Measurements from ENCODE around the gene SNX10.

SNX10 gene

GRCh38 chr7:26375726-26376174 is 84.1 kb downstream of the SNX10 start:
- Histone ChIP-seq H2AFZ (ENCODE audit: low read length) (no peak overlapping the region), H4K20me1 (ENCODE audit: insufficient read depth, low read length) (no peaks in the 10 kb centered on the region), H3K4me1 (ENCODE audit: low read length) (no peaks in the 10 kb centered on the region), H3K4me3 (ENCODE audit: low read length) (peak overlapping the region; percentile 67; the same call in 1 of the 2 replicates), H3K79me2 (ENCODE audit: low read length) (no peaks in the 10 kb centered on the region), H3K9me3 (replicated peaks; ENCODE audit: insufficient read depth, low read length) (no peaks in the 10 kb centered on the region), H3K27ac (ENCODE audit: low read length) (no peak overlapping the region), H3K36me3 (replicated peaks; ENCODE audit: insufficient read depth, low read length) (no peaks in the 10 kb centered on the region), H3K27me3 (replicated peaks; ENCODE audit: insufficient read depth, low read length) (peaks cover 77% of the 10 kb centered on the region), H3K9me2 (replicated peaks; ENCODE audit: insufficient read depth, low read length) (no peaks in the 10 kb centered on the region), H3F3A (ENCODE audit: insufficient read depth, low read length) (no peaks in the 10 kb centered on the region), H3K4me2 (ENCODE audit: low read depth, low read length) (peak overlapping the region; percentile 98), H3K9ac (ENCODE audit: low read length) (no peak overlapping the region)
- no peak for DNase-seq
- TF ChIP-seq CTCF (IDR thresholded peaks at IDR 0.05; ENCODE audit: low read length) (no peak), EZH2 (optimal IDR thresholded peaks at IDR 0.05; ENCODE audit: low read depth, low read length) (no peak), EZH2phosphoT487 (IDR thresholded peaks at IDR 0.05; ENCODE audit: low read length) (no peak)

GRCh38 chr7:26376175-26376917 is 84.7 kb downstream of the SNX10 start:
- Histone ChIP-seq H3K27me3 (replicated peaks; ENCODE audit: insufficient read depth, low read length) (peaks cover 83% of the 10 kb centered on the region), H3K79me2 (ENCODE audit: low read length) (no peaks in the 10 kb centered on the region), H3K4me2 (ENCODE audit: low read depth, low read length) (peak overlapping the region; percentile 98), H3K27ac (ENCODE audit: low read length) (no peak overlapping the region), H2AFZ (ENCODE audit: low read length) (peak overlapping the region; percentile 81), H3K9me3 (replicated peaks; ENCODE audit: insufficient read depth, low read length) (no peaks in the 10 kb centered on the region), H3K9me2 (replicated peaks; ENCODE audit: insufficient read depth, low read length) (no peaks in the 10 kb centered on the region), H3K4me1 (ENCODE audit: low read length) (no peaks in the 10 kb centered on the region), H3K4me3 (ENCODE audit: low read length) (peak overlapping the region; percentile 67), H3K36me3 (replicated peaks; ENCODE audit: insufficient read depth, low read length) (no peaks in the 10 kb centered on the region), H3K9ac (ENCODE audit: low read length) (peak overlapping the region; percentile 11; the same call in 1 of the 2 replicates), H4K20me1 (ENCODE audit: insufficient read depth, low read length) (no peaks in the 10 kb centered on the region), H3F3A (ENCODE audit: insufficient read depth, low read length) (no peaks in the 10 kb centered on the region)
- TF ChIP-seq EZH2phosphoT487 (IDR thresholded peaks at IDR 0.05; ENCODE audit: low read length) (no peak), EZH2 (optimal IDR thresholded peaks at IDR 0.05; ENCODE audit: low read depth, low read length) (no peak), CTCF (IDR thresholded peaks at IDR 0.05; ENCODE audit: low read length) (no peak)
- peak; percentile 42 for DNase-seq

- no peak overlapping the region for H2AFZ ChIP-seq (ENCODE audit: low read length)
- no peaks in the 10 kb centered on the region for H3K4me1 ChIP-seq (ENCODE audit: low read length)
- H3K79me2 ChIP-seq (ENCODE audit: low read length) = no peaks in the 10 kb centered on the region
- H3K27ac ChIP-seq (ENCODE audit: low read length) = no peak overlapping the region
- no peaks in the 10 kb centered on the region for H3K9me3 ChIP-seq (replicated peaks; ENCODE audit: insufficient read depth, low read length)
- no peak overlapping the region for H3K4me3 ChIP-seq (ENCODE audit: low read length)
- H3K9ac ChIP-seq (ENCODE audit: low read length) = no peak overlapping the region
- H3K4me2 ChIP-seq (ENCODE audit: low read depth, low read length) = no peak overlapping the region
- TF ChIP-seq EZH2phosphoT487 (IDR thresholded peaks at IDR 0.05; ENCODE audit: low read length) (no peak), EZH2 (optimal IDR thresholded peaks at IDR 0.05; ENCODE audit: low read depth, low read length) (no peak), CTCF (IDR thresholded peaks at IDR 0.05; ENCODE audit: low read length) (no peak)
- H4K20me1 ChIP-seq (ENCODE audit: insufficient read depth, low read length) = no peaks in the 10 kb centered on the region
- peaks cover 87% of the 10 kb centered on the region for H3K27me3 ChIP-seq (replicated peaks; ENCODE audit: insufficient read depth, low read length)
- H3K9me2 ChIP-seq (replicated peaks; ENCODE audit: insufficient read depth, low read length) = no peaks in the 10 kb centered on the region
- H3K36me3 ChIP-seq (replicated peaks; ENCODE audit: insufficient read depth, low read length) = no peaks in the 10 kb centered on the region
- no peaks in the 10 kb centered on the region for H3F3A ChIP-seq (ENCODE audit: insufficient read depth, low read length)
- DNase-seq = no peak
Observed at GRCh38 chr7:26378016-26378415, 86.4 kb downstream of the SNX10 start.
